Measurements from ENCODE around the gene HTT.

HTT gene

GRCh38 chr4:3280466-3280865 is 206.0 kb downstream of the HTT start:
- no peak for DNase-seq

- no peak for DNase-seq
These were observed 209.0 kb downstream of the HTT start for GRCh38 chr4:3283483-3283882.

- peak in 1 of 2 experiments; percentile 72 for DNase-seq
These were observed 209.4 kb downstream of the HTT start for GRCh38 chr4:3283916-3284315.

DNA sequence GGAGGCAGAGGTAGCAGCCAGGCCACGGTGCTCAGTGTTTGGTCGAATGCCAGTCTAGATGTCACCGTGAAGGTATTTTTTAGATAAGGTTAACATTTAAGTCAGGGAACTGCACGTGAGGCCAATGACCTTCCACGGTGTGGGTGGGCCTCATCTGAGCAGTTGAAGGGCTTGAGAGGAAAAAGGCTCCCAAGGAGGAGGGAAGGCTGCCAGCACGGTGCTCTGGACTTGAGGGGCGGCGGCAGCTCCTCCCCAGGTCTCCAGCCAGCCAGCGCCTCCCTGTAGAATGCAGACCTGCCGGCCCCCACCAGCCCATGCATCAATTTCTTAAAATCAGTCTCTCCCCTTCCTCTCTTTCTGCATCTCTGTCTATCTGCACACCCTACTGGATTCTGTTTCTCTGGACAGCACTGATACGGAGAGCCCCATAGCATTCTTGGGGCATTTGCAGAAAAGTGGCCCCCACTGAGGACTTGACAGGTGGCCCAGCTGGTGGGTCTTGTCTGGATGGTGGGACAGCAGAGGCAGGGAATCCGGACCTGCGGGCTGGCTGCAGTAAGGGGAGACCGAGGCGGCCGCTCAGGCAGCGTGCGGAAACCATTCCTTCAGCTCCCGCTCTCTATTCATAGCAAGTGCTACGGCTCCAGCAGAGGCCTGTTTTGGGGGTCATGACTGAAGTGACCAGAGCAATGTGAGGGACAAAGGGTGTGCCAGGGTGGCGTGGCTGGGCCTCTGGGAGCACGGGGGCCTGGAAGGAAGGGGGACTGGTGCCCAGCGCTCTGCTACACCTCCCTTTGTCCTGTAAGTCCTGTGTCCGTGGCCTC is 210.5 kb downstream of the HTT start:
- no peak for DNase-seq

DNA sequence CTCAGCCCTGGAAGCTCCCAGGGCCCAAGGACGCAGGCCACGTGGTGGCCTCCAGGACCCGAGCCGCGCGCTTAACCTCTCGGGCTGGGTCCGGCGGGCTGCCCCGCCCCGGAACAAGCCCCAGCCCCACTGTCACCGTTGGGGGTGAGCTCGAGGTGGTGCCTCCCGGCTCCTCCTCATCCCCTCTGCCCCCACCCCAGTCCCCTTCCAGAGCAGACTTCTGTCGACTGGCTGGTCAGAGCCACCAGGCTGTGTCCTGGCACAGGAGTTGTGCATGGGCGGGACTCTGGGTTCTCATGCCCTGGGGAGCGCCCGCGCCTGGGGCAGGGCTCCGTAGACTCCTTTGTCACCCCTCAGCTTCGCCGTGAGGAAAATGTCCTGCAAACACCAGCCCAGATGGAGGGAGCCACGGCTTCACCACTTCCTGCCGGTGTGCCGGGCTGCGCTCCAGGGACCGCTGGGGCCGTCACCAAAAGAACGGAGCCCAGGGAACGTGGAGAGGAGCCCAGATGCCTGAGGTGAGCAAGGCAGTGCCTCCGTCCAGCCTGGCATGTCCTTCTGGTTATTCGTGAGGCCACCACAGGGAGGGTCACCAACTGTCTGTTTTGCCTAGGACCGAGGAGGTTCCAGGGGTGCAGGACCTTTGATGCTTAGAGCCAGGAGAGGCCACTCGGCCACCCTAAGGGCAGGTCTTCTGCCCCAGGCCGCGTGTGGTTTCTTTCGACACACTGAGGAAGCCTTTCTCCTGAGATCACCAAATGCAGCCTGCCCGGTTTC is 211.3 kb downstream of the HTT start:
- no peak for DNase-seq

- no peak for DNase-seq
These were observed 212.1 kb downstream of the HTT start for GRCh38 chr4:3286335-3287175.

DNA sequence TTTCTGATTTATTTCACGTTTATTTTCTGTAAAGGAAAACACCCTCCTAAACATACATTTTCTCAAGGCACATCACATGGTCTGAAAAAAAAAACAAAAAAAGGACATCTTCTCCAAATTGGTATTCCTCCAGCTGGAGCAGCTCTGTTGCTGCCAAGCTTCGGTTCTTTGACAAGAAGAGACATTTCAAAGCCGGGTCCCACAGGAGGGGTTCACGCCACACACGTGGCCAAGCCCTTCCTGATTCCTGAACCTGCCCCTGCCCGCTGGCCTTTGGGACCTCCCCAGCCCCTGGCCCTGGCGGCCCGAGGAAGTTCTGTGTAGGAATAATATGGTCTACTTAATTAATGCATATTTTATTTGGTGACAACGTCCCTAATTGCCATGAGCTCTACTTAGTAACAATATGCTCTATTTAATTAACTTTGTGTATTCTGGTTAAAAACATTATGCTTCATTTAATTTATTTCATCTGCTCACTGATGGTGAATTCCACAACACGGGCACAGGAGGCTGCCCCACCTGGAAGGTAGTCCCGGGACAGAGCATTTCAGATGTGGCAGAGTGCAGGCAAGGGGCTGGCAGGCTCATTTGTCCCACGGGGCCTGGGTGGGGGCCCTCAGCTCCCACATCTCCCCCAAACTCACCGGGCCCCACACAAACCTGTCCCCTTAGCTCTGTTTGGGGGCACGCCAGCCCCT is 212.9 kb downstream of the HTT start:
- no peak for DNase-seq

DNA sequence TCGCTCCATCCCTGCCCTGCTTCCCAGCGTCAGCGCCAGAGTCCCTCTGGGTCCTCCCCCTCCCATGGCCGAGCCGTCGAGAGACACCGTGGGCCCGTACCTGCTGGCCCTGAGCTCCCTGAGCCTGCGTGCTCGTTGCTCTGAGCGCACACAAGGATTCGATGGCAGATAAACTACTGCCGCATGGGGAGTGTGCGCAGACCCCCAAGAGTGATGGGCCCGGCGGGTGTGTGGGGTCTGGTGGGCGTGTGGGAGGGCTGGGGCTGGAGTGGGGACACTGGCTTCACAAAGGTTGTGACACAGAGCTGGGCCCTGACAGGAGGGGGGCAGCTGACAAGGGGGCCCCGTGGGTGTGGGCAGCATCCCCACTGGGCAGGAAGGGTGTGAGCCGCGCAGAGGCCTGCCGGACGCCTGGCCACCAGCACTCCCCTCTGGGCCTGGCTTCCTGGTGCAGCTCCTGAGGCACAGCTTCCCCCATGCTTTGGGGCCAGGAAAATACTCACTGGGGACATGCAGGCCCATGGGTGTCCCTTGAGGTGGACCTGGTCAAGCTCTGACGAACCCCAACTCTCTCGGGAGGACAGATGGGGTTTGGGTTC is 213.6 kb downstream of the HTT start:
- no peak for DNase-seq

DNA sequence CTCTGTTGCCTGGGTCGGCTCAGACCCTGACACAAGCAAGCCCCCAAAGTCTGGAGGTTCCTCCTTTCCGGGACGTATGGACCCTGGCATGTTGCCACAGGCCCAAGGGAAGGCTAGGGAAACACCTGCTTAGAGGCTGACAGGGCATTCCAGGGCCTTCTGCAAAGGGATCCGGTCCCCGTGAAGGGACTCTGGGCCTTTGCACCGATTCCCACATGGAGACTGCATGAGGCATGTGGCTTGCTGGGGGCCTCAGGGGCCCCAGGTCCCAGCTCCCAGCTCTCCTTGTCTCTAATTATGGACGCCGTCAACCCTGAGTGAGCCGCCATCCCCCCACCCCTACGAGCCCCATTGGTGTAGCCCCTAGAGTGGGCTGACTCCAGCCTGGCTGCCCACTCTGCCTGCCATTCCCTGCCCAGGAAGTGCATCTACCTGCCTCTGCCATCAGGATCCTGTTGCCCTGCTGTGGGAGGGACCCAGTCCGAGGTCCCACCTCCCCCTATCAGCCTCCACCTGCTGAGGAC is 214.2 kb downstream of the HTT start:
- no peak for DNase-seq

DNA sequence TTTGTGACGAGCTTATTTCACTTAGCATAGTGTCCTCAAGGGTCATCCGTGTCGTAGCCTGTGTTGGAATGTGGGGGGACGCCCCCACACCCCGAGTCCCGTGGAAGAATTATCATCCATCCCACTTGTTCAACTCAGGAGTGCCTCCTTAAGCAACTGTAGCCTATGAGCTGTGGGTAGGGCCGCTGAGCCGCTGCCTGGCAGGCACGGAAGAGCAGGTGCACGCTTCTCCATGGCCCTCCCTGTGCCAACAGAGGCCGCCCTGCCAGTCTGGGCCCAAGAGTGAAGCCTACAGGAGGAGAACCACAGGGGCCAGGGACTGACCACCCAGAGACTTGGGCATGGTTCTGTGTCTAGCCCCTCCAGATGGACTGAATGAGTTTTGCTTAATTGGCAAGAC is 216.0 kb downstream of the HTT start:
- no peak for DNase-seq

GRCh38 chr4:3290889-3291321 is 216.4 kb downstream of the HTT start:
- DNase-seq: no peak

DNA sequence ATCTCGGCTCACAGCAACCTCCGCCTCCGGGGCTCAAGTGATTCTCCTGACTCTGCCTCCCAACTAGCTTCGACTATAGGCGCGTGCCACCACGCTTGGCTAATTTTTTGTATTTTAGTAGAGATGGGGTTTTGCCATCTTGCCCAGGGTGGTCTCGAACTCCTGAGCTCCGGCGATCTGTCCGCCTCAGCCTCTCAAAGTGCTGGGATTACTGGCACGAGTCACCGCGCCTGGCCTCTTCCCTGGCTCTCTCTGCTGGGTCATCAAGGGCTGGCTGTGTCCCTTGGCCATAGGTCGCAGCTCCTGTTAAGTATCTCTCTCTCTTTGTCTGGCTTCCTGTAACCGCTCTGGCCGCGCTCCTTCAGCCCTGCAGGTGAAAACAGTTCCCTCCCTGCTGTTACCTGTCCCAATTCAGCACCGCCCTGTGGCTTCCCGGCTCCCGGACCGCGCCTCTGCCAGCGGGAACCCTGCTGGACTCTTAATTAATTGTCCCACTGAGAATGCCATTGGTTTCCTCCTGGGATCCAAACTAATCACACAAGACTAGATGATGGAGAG is 217.0 kb downstream of the HTT start:
- DNase-seq: no peak

GRCh38 chr4:3291969-3292570 is 217.6 kb downstream of the HTT start:
- no peak for DNase-seq

DNA sequence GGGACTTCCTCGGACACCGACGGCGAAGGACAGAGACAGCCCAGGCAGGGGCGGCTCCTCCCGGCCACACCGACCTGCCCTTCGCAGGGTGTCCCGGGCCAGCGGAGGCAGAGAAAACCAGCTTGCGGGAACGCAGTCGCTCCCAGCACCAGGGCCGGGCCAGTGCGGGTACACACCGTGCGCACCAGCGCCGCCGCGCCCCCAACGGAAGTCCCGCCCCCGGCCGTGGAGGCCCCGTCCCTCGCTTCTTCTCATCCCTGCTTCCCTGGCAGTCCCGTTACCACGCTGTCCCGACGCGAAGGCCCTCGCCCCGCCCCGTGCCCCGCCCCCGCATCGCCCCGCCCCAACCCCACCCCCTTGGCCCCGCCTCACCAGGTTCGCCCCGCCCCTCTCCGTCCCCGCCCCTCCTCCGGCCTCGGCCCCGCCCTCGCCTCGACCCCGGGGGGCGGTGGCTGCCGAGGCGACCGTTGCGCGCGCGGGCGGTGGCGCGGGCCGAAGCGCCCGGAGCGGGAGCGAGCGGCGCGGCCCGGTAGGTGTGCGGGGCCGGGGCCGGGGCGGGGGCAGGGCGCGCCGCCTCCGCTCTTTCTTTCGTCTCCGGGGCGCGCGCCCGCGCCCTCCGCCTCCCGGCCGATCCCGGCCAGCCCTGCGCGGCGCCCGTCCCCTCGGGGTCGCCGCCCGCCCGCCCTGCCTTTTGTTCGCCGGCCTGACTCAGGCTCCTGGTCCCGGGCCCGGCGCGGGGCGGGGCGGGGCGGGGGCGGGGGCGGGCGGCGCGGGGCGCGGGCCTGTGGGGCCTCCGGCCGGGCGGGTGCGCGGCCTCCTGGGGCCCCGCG is 218.3 kb downstream of the HTT start, which contains the start of gene RGS12:
RGS12 (plus strand) TSS at position 451 of the 830 bp plus-strand sequence. CDS start 23,150 bp downstream, outside the sequence.
- DNase-seq: peak in 1 of 2 experiments; percentile 85

Measured in NCI-H446 (cell line).